GM12872 (cell line): ENCODE results near the gene NCF2.

Experiments
- TF ChIP-seq, protein P1 (sequence below): IDR thresholded peaks from 3 replicates; pipeline ENCODE4 v1.5.1; 2011; ENCODE audit warnings: low read depth, mild to moderate bottlenecking, low read length, moderate library complexity; ENCODE audit not compliant: insufficient read depth

The NCF2 gene

GRCh38 chr1:183634429-183635065 lies 44.3 kb upstream of the NCF2 start:
- TF ChIP-seq, protein P1, sequence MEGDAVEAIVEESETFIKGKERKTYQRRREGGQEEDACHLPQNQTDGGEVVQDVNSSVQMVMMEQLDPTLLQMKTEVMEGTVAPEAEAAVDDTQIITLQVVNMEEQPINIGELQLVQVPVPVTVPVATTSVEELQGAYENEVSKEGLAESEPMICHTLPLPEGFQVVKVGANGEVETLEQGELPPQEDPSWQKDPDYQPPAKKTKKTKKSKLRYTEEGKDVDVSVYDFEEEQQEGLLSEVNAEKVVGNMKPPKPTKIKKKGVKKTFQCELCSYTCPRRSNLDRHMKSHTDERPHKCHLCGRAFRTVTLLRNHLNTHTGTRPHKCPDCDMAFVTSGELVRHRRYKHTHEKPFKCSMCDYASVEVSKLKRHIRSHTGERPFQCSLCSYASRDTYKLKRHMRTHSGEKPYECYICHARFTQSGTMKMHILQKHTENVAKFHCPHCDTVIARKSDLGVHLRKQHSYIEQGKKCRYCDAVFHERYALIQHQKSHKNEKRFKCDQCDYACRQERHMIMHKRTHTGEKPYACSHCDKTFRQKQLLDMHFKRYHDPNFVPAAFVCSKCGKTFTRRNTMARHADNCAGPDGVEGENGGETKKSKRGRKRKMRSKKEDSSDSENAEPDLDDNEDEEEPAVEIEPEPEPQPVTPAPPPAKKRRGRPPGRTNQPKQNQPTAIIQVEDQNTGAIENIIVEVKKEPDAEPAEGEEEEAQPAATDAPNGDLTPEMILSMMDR, result no peak

DNA sequence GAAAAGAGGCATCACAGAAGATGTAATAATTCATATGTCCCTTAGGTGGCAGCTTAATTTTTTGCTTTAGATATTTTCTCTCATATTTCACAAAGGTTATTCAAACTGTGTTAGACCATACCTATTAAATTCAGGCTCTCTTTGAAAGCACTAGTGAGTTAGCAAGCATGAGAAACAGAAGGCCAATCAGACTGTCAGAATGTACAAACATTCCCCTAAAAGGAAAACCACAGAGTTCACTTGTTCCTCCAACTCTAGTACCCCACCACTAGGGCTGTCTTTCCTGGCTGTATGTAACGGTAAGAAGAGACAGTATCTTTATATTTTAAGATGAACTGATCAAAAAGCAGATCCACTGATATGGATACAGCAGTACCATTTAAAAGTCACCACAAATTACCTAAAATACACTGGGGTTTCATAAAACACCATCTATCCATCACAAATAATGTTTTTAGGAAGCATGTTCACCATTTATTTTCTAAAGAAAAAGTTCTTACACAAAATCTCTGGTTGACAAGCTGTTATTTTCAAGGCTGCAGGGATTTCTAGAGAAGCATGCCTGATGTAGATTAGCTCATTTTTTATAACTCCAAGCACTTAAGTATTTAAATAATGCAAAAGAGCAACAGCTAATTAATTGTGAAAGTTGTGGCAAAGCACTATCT lies 43.6 kb upstream of the NCF2 start:
- TF ChIP-seq, protein P1, result peak; percentile 46; the same call in 2 of the 3 replicates

DNA sequence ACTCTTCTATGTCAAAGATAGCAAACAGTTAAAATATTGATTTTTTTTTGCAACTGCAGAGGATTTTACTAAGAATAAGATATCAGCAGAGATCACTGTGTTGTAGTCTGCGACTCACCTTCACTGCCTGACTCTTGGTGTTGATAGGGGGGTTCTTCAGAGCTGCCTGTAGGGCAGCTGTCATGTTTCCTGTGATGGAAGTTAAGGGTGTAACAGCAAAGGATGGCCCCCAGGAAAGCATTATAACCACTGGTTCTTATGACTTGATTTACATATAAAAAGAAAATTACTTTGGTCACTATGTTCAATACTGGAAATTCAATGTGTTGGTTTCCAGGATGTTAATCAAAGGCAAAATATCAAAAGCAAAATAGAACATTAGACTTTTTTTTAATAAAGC lies 42.7 kb upstream of the NCF2 start:
- TF ChIP-seq, protein P1, result no peak

- TF ChIP-seq, protein P1, result no peak
Measured at GRCh38 chr1:183632114-183632513, 41.9 kb upstream of the NCF2 start.

DNA sequence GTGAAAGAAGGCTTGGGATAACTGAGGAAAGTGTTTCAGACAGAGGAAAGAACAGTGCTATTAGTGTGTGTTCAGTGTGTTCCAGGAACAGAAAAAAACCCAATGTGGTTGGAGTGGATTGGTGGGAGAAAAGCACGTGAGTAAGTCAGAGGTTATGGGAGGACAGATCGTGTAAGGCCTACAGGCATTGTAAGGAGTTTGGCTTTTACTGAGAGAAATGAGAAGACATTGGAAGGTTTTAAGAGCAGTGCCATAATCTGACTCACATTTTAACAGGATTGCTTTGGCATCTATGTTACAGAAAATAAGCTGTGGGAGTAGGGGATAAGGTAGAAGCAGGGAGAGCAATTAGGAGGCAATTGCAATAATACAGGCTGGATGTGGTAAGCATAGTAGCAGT lies 40.5 kb upstream of the NCF2 start:
- TF ChIP-seq, protein P1, result no peak

- TF ChIP-seq, protein P1, result no peak
Measured at GRCh38 chr1:183628537-183628936, 38.3 kb upstream of the NCF2 start.

- TF ChIP-seq, protein P1, result peak; percentile 80
Measured at GRCh38 chr1:183622884-183623785, 32.9 kb upstream of the NCF2 start.
